ENCODE results near the gene TNFRSF18. TPM values are rescaled to one million over a fixed set of nuclear protein-coding genes. Genes with fewer than 3 reads are reported as not detected.

The TNFRSF18 gene
- total and polyA plus RNA-seq, 10 of the 15 experiments (the other 5 are each of a cell fraction or from before 2014, with no cell fraction given): 0.18 to 7.5 (median 1.5) TPM; not detected in 1

DNA sequence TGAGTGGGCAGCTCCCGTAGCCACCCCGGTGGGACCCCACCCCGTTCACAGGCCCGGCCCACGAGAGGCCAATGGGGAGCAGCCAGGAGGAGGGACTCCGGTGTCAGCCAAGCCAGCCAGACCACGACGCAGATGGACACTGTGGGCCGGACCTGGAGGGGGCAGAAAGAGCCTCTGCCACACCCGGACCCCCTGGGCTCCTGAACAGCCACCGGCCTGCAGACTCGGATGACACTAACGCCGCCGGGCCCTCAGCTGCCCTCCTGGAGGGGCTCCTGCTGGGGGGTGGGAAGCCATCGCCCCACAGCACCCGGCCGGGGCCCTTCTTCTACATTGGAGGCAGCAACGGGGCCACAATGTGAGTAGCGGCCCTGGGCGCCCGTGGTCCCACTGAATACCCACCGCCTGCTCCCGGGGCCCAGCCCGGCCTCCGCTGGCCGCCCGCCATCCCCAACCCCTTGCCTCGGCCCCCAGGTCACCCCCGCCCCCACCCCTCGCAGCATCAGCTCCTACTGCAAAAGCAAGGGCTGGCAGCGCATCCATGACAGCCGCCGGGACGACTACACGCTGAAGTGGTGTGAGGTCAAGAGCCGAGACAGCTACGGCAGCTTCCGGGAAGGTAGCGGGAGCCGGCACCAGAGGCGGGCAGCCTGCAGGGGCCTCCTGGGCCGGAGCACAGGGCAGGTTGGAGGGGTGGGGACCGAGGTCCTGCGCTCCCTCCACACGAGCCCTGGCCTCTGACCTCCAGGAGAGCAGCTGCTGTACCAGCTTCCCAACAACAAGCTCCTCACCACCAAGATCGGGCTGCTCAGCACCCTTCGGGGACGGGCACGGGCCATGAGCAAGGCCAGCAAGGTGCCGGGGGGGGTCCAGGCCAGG, 26.2 kb downstream of the TNFRSF18 start:
- ChIA-PET CTCF (no interaction called here), POLR2A (no interaction called here), RAD21 (ENCODE audit: unreplicated experiment) (no interaction called here), SMC1A (ENCODE audit: uncharacterized antibody, unreplicated experiment) (no interaction called here)
- H3K27me3 ChIP-seq (replicated peaks in 1 of 2; ENCODE audit: control insufficient read depth in 2 of 2, insufficient read depth in 2 of 2, low read length in 1 of 2): no peaks in the 10 kb centered on the region; a peak in 2 of 4 replicates
- WGBS (ENCODE audit: insufficient coverage, insufficient replicate concordance, low lambda C conversion rate, missing lambda C conversion rate): 46% methylated on average over 44 of the region's 51 CpGs
- no peaks in the 10 kb centered on the region; the same call in 2 of the 3 replicates for H3K9me3 ChIP-seq (replicated peaks; ENCODE audit: control insufficient read depth, insufficient read depth, low read length)
- BruUV-seq (replicated peaks): no TSS peak
- intact Hi-C loops (cut with micrococcal nuclease; ENCODE audit: unreplicated experiment): no loop called here
- H2AFZ ChIP-seq (ENCODE audit: control insufficient read depth, low read depth, low read length): no peak overlapping the region
- TF ChIP-seq SIN3A (IDR thresholded peaks at IDR 0.05; ENCODE audit: low read depth, low read length): no peak
- no peak overlapping the region for H3K4me3 ChIP-seq
- no peaks in the 10 kb centered on the region for H3K79me2 ChIP-seq (ENCODE audit: control insufficient read depth, insufficient read depth, low read length)
- no peaks in the 10 kb centered on the region for H3K36me3 ChIP-seq (ENCODE audit: control insufficient read depth in 2 of 2, insufficient read depth in 2 of 2, low read length in 1 of 2)
- H3K4me1 ChIP-seq (ENCODE audit: control insufficient read depth, insufficient read depth, low read length): no peaks in the 10 kb centered on the region
- no peak overlapping the region for H3K27ac ChIP-seq (ENCODE audit: control insufficient read depth, insufficient read depth)
- in situ Hi-C loops (cut with MboI): no loop called here
- no peak overlapping the region for H3K9ac ChIP-seq (ENCODE audit: control insufficient read depth, insufficient read depth, low read length)
- no peak for DNase-seq (ENCODE audit: low read depth, low spot score)
- H3K4me2 ChIP-seq (ENCODE audit: control insufficient read depth, insufficient read depth): no peak overlapping the region
- no peaks in the 10 kb centered on the region for H4K20me1 ChIP-seq (ENCODE audit: control insufficient read depth, insufficient read depth)
- ATAC-seq: no peak
- FAIRE-seq: no peak

DNA sequence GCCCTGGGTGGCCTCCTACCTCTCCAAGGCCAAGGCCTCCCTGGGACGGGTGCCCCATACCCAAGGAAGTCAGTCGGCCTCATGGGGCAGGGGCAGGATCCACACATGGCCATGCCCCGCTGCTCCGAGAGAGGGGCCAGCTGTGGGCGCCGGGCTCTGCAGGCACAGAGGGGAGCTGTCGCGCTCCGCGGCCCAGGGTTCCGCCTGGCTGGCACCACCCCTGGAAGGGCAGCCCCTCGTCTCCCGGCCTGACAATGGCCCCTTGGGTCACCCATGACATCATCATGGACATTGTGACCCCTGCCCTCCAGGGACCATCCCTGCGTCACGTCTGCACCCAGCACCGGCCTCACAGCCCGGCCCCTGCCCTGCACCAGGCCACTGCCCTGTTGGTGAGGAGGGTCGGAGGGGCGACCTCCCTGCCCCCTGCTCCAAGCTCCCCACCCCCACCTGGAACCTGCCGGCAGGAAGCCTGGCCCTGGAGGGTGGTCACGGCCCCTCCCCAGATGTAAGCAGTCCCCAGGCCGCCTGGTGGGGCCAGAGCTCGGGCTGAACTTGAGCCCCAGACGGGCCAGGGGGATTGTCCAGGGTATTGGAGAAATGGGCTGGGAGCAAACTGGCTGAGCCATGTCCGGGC, 26.9 kb downstream of the TNFRSF18 start:
- DNase-seq (ENCODE audit: low read depth, low spot score) (no peak), FAIRE-seq (no peak), ATAC-seq (peak; percentile 25; the same call in 2 of the 3 replicates)
- no TSS peak for BruUV-seq (replicated peaks)
- Histone ChIP-seq H3K79me2 (ENCODE audit: control insufficient read depth, insufficient read depth, low read length) (no peaks in the 10 kb centered on the region), H4K20me1 (ENCODE audit: control insufficient read depth, insufficient read depth) (no peaks in the 10 kb centered on the region), H3K9ac (ENCODE audit: control insufficient read depth, insufficient read depth, low read length) (no peak overlapping the region), H3K4me1 (ENCODE audit: control insufficient read depth, insufficient read depth, low read length) (no peaks in the 10 kb centered on the region), H3K9me3 (replicated peaks; ENCODE audit: control insufficient read depth, insufficient read depth, low read length) (no peaks in the 10 kb centered on the region; the same call in 2 of the 3 replicates), H3K36me3 (ENCODE audit: control insufficient read depth in 2 of 2, insufficient read depth in 2 of 2, low read length in 1 of 2) (no peaks in the 10 kb centered on the region), H3K27ac (ENCODE audit: control insufficient read depth, insufficient read depth) (no peak overlapping the region), H2AFZ (ENCODE audit: control insufficient read depth, low read depth, low read length) (no peak overlapping the region), H3K27me3 (replicated peaks in 1 of 2; ENCODE audit: control insufficient read depth in 2 of 2, insufficient read depth in 2 of 2, low read length in 1 of 2) (no peaks in the 10 kb centered on the region; a peak in 2 of 4 replicates), H3K4me3 (no peak overlapping the region), H3K4me2 (ENCODE audit: control insufficient read depth, insufficient read depth) (no peak overlapping the region)
- 0 out of 2 replicates have a peak, but pooled peaks have one; percentile 16 for TF ChIP-seq NR2F1 (conservative IDR thresholded peaks at IDR 0.05)
- TF ChIP-seq IRF4 (IDR thresholded peaks at IDR 0.05; ENCODE audit: low read depth, low read length): no peak
- CTCF ChIA-PET: no interaction called here
- SMC1A ChIA-PET (ENCODE audit: uncharacterized antibody, unreplicated experiment): no interaction called here
- in situ Hi-C loops (cut with MboI): no loop called here
- intact Hi-C loops (cut with micrococcal nuclease; ENCODE audit: unreplicated experiment): no loop called here
- RAD21 ChIA-PET (ENCODE audit: unreplicated experiment): no interaction called here
- 4% methylated on average over 21 of the region's 25 CpGs for WGBS (ENCODE audit: insufficient coverage, insufficient replicate concordance, low lambda C conversion rate, missing lambda C conversion rate)
- POLR2A ChIA-PET: no interaction called here
